Tibial nerve (tissue), 4 donors: ENCODE measurements around the gene FRK. TPM values are rescaled to one million over a fixed set of nuclear protein-coding genes. Genes with fewer than 3 reads are reported as not detected.
"Not testable (repeated sequence)": the region's sequence is repeated elsewhere in the genome, so short reads cannot be mapped to it uniquely, and the experiment has no call there.

Experiments
- DNase-seq, 2 donors: peaks; one replicate each; pipeline ENCODE4 v3.0.0-alpha.2; 2019; ENCODE audit warnings: low spot score in 2 of 2
- H3K27ac ChIP-seq, 4 donors: fragments of 200-600 bp; sonication (generic) in 3 of 4; one replicate each; pipeline ENCODE4 v1.5.1; 2017 to 2019; ENCODE audit warnings: mild to moderate bottlenecking in 1 of 4
- H3K27me3 ChIP-seq, 2 donors: fragments of 200-600 bp; sonication (generic) in 1 of 2; one replicate each; pipeline versions ENCODE4 v1.5.1 to v1.6.0; 2017 to 2019
- H3K36me3 ChIP-seq, 3 donors: fragments of 200-600 bp; sonication (generic); one replicate each; pipeline ENCODE4 v1.5.1; 2018 to 2019
- H3K4me1 ChIP-seq, 4 donors: fragments of 200-600 bp; sonication (generic) in 3 of 4; one replicate each; pipeline ENCODE4 v1.5.1; 2017 to 2019
- H3K4me3 ChIP-seq, 4 donors: fragments of 200-600 bp; sonication (generic) in 3 of 4; one replicate each; pipeline ENCODE4 v1.5.1; 2017 to 2019; ENCODE audit warnings: mild to moderate bottlenecking in 1 of 4, moderate library complexity in 1 of 4
- H3K9me3 ChIP-seq, 4 donors: fragments of 200-600 bp; sonication (generic) in 3 of 4; one replicate each; pipeline ENCODE4 v1.5.1; 2017 to 2019
- CTCF ChIP-seq, 5 experiments: fragments of 200-600 bp in 3 of 5; fragments of 450-650 bp in 2 of 5; sonication (generic) in 3 of 5; IDR thresholded peaks; one replicate each; pipeline ENCODE4 v1.5.1; 2016 to 2019; ENCODE audit warnings: antibody characterized with exemption in 5 of 5, mild to moderate bottlenecking in 3 of 5, moderate library complexity in 2 of 5
- EP300 ChIP-seq, 2 donors: sonication (generic); formaldehyde crosslinking; IDR thresholded peaks; one replicate each; pipeline ENCODE4 v1.6.1; 2017; ENCODE audit warnings: antibody characterized with exemption in 2 of 2, mild to moderate bottlenecking in 1 of 2
- POLR2A ChIP-seq, 2 donors: fragments of 450-650 bp; IDR thresholded peaks; one replicate each; pipeline ENCODE4 v1.6.1; 2017; ENCODE audit warnings: antibody characterized with exemption in 2 of 2, mild to moderate bottlenecking in 2 of 2, moderate library complexity in 2 of 2
- WGBS, 2 donors: methylation state at CpG; one replicate each; pipeline ENCODE4 v1.1.5; 2018; 5-methylcytosine and 5-hydroxymethylcytosine counted together
- total RNA-seq, 4 donors: library from RNA; depleted of rRNA; stranded (reverse); fragments of >200 nt; gene quantifications; one replicate each; pipeline ENCODE4 v1.1.0, GENCODE V29; 2016

FRK gene
- total RNA-seq, 4 donors from 2014 or later: 0.78 to 1.3 (median 0.97) TPM

GRCh38 chr6:115934829-115935228 lies 125.9 kb downstream of the FRK start:
- Histone ChIP-seq H3K36me3 (no peaks in the 10 kb centered on the region), H3K4me1 (no peaks in the 10 kb centered on the region), H3K27ac (no peak overlapping the region), H3K9me3 (peaks cover 0 to 3% (median 0%) of the 10 kb centered on the region in 4 donors), H3K4me3 (no peak overlapping the region), H3K27me3 (no peaks in the 10 kb centered on the region)
- TF ChIP-seq POLR2A (IDR thresholded peaks at IDR 0.05): no peak
- TF ChIP-seq EP300 (IDR thresholded peaks at IDR 0.05): no peak
- TF ChIP-seq CTCF (IDR thresholded peaks at IDR 0.05): no peak
- no peak for DNase-seq
- 79 to 89% methylated on average over 2 of the region's 2 CpGs for WGBS, 2 donors

- H3K27me3 ChIP-seq: no peaks in the 10 kb centered on the region
- no peak overlapping the region for H3K4me3 ChIP-seq
- 87 to 98% methylated on average over 3 of the region's 3 CpGs for WGBS, 2 donors
- no peaks in the 10 kb centered on the region for H3K4me1 ChIP-seq
- H3K9me3 ChIP-seq: no peaks in the 10 kb centered on the region
- DNase-seq: no peak
- H3K36me3 ChIP-seq: no peaks in the 10 kb centered on the region
- H3K27ac ChIP-seq: no peak overlapping the region
- TF ChIP-seq EP300 (IDR thresholded peaks at IDR 0.05) (no peak), POLR2A (IDR thresholded peaks at IDR 0.05) (no peak), CTCF (IDR thresholded peaks at IDR 0.05) (no peak)
Observed at GRCh38 chr6:115934145-115934544, 126.5 kb downstream of the FRK start.

DNA sequence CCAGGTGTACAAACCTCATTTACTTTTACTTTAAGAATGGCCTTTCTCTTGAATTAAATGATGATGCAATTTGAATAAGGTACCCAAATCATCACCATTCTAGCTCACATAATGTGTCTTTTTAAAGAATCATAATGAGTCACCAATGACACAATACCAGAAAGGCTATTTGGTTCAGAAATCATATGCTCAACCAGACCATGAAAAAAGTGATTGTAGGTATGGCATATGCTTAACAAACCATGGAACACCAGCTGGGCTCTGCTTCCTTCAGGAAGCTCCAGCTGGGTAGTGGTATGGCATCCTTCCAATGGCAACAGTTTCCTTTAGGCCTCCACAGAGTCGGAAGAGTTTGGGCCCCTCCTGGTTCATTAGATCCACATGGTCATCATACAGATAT lies 128.2 kb downstream of the FRK start:
- Histone ChIP-seq H3K9me3 (no peaks in the 10 kb centered on the region), H3K27ac (no peak overlapping the region), H3K27me3 (no peaks in the 10 kb centered on the region), H3K4me3 (no peak overlapping the region), H3K4me1 (no peaks in the 10 kb centered on the region), H3K36me3 (no peaks in the 10 kb centered on the region)
- WGBS, 2 donors: 33 to 63% methylated on average over 1 of the region's 1 CpG
- no peak for DNase-seq
- TF ChIP-seq POLR2A (IDR thresholded peaks at IDR 0.05) (no peak), CTCF (IDR thresholded peaks at IDR 0.05) (no peak), EP300 (IDR thresholded peaks at IDR 0.05) (no peak)

GRCh38 chr6:115928000-115928399 lies 132.7 kb downstream of the FRK start:
- not testable (repeated sequence) for H3K4me3 ChIP-seq, H3K27ac ChIP-seq, H3K9me3 ChIP-seq, H3K27me3 ChIP-seq, H3K4me1 ChIP-seq, DNase-seq, H3K36me3 ChIP-seq
- WGBS, 2 donors: 98% methylated on average over 22 of the region's 24 CpGs; no CpG with 5 or more reads in 1 of the 2 donors

- no peak for DNase-seq
- Histone ChIP-seq H3K9me3 (no peaks in the 10 kb centered on the region), H3K36me3 (no peaks in the 10 kb centered on the region), H3K27me3 (no peaks in the 10 kb centered on the region), H3K4me1 (no peaks in the 10 kb centered on the region), H3K4me3 (no peak overlapping the region), H3K27ac (no peak overlapping the region)
- 44 to 53% methylated on average over 1 of the region's 1 CpG for WGBS, 2 donors
- TF ChIP-seq CTCF (IDR thresholded peaks at IDR 0.05) (no peak), EP300 (IDR thresholded peaks at IDR 0.05) (no peak), POLR2A (IDR thresholded peaks at IDR 0.05) (no peak)
Observed at GRCh38 chr6:115922971-115923370, 137.7 kb downstream of the FRK start.

DNA sequence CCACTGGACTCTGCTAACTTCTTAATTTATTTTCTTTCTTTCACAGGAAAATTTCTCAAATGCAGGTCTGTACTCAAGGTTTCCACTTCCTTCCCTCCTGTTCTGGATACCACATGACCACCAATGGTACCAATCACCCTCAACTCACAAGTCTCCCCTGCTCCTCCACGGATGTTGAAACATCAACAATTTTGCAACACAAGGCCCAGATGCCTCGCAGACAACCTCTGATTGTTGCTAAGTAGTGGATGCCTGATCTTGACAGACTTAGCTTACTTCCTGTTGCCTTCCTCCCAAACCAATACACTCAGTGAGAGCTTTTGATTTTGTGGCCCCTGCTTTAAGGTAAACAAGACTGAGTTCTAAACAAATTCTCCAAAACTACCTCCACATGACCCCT lies 146.6 kb downstream of the FRK start:
- Histone ChIP-seq H3K9me3 (no peaks in the 10 kb centered on the region), H3K27ac (no peak overlapping the region), H3K4me3 (no peak overlapping the region), H3K4me1 (no peaks in the 10 kb centered on the region), H3K36me3 (no peaks in the 10 kb centered on the region), H3K27me3 (no peaks in the 10 kb centered on the region)
- TF ChIP-seq POLR2A (IDR thresholded peaks at IDR 0.05) (no peak), EP300 (IDR thresholded peaks at IDR 0.05) (no peak), CTCF (IDR thresholded peaks at IDR 0.05) (no peak)
- WGBS, 2 donors: 27 to 28% methylated on average over 2 of the region's 2 CpGs
- DNase-seq: no peak
